Large intestine (tissue), 3 donors: ENCODE results near the gene RABL2A. TPM values are rescaled to one million over a fixed set of nuclear protein-coding genes. Genes with fewer than 3 reads are reported as not detected.
A peak's percentile ranks its signal among the peaks of the same experiment; 100 is the strongest.
"Not testable (repeated sequence)": the region's sequence is repeated elsewhere in the genome, so short reads cannot be mapped to it uniquely, and the experiment has no call there.

Experiments used
- DNase-seq, 2 donors: peaks; one replicate each; pipeline versions ENCODE4 v3.0.0 to v3.0.0-alpha.2; 2013
- H3K27ac ChIP-seq: one replicate; pipeline ENCODE4 v1.5.1; 2013; ENCODE audit warnings: low read length
- H3K27me3 ChIP-seq: 2 replicates; pipeline ENCODE4 v1.6.1; 2013; ENCODE audit warnings: low read length; ENCODE audit not compliant: control insufficient read depth, insufficient read depth
- H3K36me3 ChIP-seq: 2 replicates; pipeline ENCODE4 v1.6.1; 2013; ENCODE audit warnings: low read length; ENCODE audit not compliant: control insufficient read depth, insufficient read depth
- H3K4me1 ChIP-seq: one replicate; pipeline ENCODE4 v1.6.1; 2013; ENCODE audit warnings: low read length; ENCODE audit not compliant: control insufficient read depth, insufficient read depth
- H3K4me3 ChIP-seq: one replicate; pipeline ENCODE4 v1.5.1; 2013; ENCODE audit warnings: low read length
- H3K9me3 ChIP-seq: one replicate; pipeline ENCODE4 v1.6.1; 2013; ENCODE audit warnings: mild to moderate bottlenecking, low read depth, low read length, moderate library complexity; ENCODE audit not compliant: control insufficient read depth
- WGBS: methylation state at CpG from one replicate; pipeline ENCODE4 v1.1.5; 2013; ENCODE audit warnings: low lambda C conversion rate; ENCODE audit not compliant: insufficient coverage; 5-methylcytosine and 5-hydroxymethylcytosine counted together
- polyA plus RNA-seq: library from polyadenylated mRNA; unstranded; fragments of 120-200 nt; gene quantifications from one replicate; pipeline ENCODE4 v1.2.1, GENCODE V29; 2013

RABL2A gene
- polyA plus RNA-seq, 1 donor = 35.8 TPM

- H3K4me3 ChIP-seq, H3K27me3 ChIP-seq, H3K4me1 ChIP-seq, H3K36me3 ChIP-seq: not testable (repeated sequence)
- peaks cover 17% of the 10 kb centered on the region for H3K9me3 ChIP-seq
- H3K27ac ChIP-seq = peak overlapping the region; percentile 29
- peak in 1 of 2 donors; percentile 62 for DNase-seq
- WGBS = no CpG with 5 or more reads among the region's 5 CpGs
These were observed 22.4 kb upstream of the RABL2A start for GRCh38 chr2:113604661-113605060.

- H3K4me3 ChIP-seq, DNase-seq, H3K27ac ChIP-seq, H3K27me3 ChIP-seq, H3K36me3 ChIP-seq, H3K4me1 ChIP-seq: not testable (repeated sequence)
- no CpG with 5 or more reads among the region's 1 CpG for WGBS
- H3K9me3 ChIP-seq = peaks cover 17% of the 10 kb centered on the region
These were observed 21.0 kb upstream of the RABL2A start for GRCh38 chr2:113606036-113606435.

GRCh38 chr2:113609822-113610221 is 17.2 kb upstream of the RABL2A start:
- H3K36me3 ChIP-seq, H3K27ac ChIP-seq, H3K4me3 ChIP-seq, H3K9me3 ChIP-seq, DNase-seq, H3K27me3 ChIP-seq, H3K4me1 ChIP-seq: not testable (repeated sequence)
- no CpG with 5 or more reads among the region's 7 CpGs for WGBS

- no CpG with 5 or more reads among the region's 5 CpGs for WGBS
- H3K36me3 ChIP-seq, H3K27ac ChIP-seq, H3K9me3 ChIP-seq, DNase-seq, H3K4me3 ChIP-seq, H3K4me1 ChIP-seq, H3K27me3 ChIP-seq: not testable (repeated sequence)
These were observed 6.1 kb upstream of the RABL2A start for GRCh38 chr2:113621002-113621401.

- H3K4me1 ChIP-seq, H3K27ac ChIP-seq, H3K4me3 ChIP-seq, H3K27me3 ChIP-seq, H3K36me3 ChIP-seq, H3K9me3 ChIP-seq: not testable (repeated sequence)
- DNase-seq = peak in 1 of 2 donors; percentile 9
- no CpG with 5 or more reads among the region's 10 CpGs for WGBS
These were observed 1.2 kb upstream of the RABL2A start for GRCh38 chr2:113625906-113626305.

- H3K4me1 ChIP-seq, DNase-seq, H3K9me3 ChIP-seq, H3K36me3 ChIP-seq, H3K4me3 ChIP-seq, H3K27ac ChIP-seq, H3K27me3 ChIP-seq: not testable (repeated sequence)
- WGBS = no CpG with 5 or more reads among the region's 4 CpGs
These were observed 5.8 kb downstream of the RABL2A start for GRCh38 chr2:113632849-113633345.

- H3K36me3 ChIP-seq, H3K4me1 ChIP-seq, DNase-seq, H3K9me3 ChIP-seq, H3K4me3 ChIP-seq, H3K27me3 ChIP-seq, H3K27ac ChIP-seq: not testable (repeated sequence)
- no CpG with 5 or more reads among the region's 12 CpGs for WGBS
These were observed 8.3 kb downstream of the RABL2A start for GRCh38 chr2:113635358-113635757.

GRCh38 chr2:113636226-113636625 is 9.2 kb downstream of the RABL2A start:
- H3K27ac ChIP-seq, H3K4me3 ChIP-seq, H3K27me3 ChIP-seq, DNase-seq, H3K4me1 ChIP-seq, H3K9me3 ChIP-seq, H3K36me3 ChIP-seq: not testable (repeated sequence)
- WGBS = no CpG with 5 or more reads among the region's 4 CpGs

- H3K9me3 ChIP-seq, H3K27me3 ChIP-seq, H3K4me3 ChIP-seq, H3K4me1 ChIP-seq, H3K36me3 ChIP-seq, DNase-seq, H3K27ac ChIP-seq: not testable (repeated sequence)
- no CpG with 5 or more reads among the region's 3 CpGs for WGBS
These were observed 11.0 kb downstream of the RABL2A start for GRCh38 chr2:113638084-113638483.

GRCh38 chr2:113646217-113646616 is 19.2 kb downstream of the RABL2A start:
- H3K27me3 ChIP-seq, H3K27ac ChIP-seq, H3K36me3 ChIP-seq, H3K9me3 ChIP-seq, H3K4me1 ChIP-seq, DNase-seq, H3K4me3 ChIP-seq: not testable (repeated sequence)
- WGBS = 100% methylated on average over 1 of the region's 2 CpGs

- not testable (repeated sequence) for H3K9me3 ChIP-seq, H3K4me3 ChIP-seq, H3K4me1 ChIP-seq, H3K27ac ChIP-seq, H3K27me3 ChIP-seq, H3K36me3 ChIP-seq, DNase-seq
- WGBS = no CpG with 5 or more reads among the region's 14 CpGs
These were observed 24.1 kb downstream of the RABL2A start for GRCh38 chr2:113650834-113651815.
